H1 (cell line): ENCODE results near the gene CACNA1B.

Experiments
- ATF2 ChIP-seq: IDR thresholded peaks from 2 replicates; pipeline ENCODE4 v1.6.1; 2012; ENCODE audit warnings: low read length, inconsistent platforms
- ATF3 ChIP-seq: IDR thresholded peaks from 2 replicates; pipeline ENCODE4 v1.6.1; 2011; ENCODE audit warnings: low read depth, mild to moderate bottlenecking, low read length; ENCODE audit not compliant: insufficient read depth
- CHD2 ChIP-seq: IDR thresholded peaks from 2 replicates; pipeline ENCODE4 v1.6.1; 2012; ENCODE audit warnings: low read length, improper control_type of control experiment
- CREB1 ChIP-seq: IDR thresholded peaks from 2 replicates; pipeline ENCODE4 v1.6.1; 2012; ENCODE audit warnings: inconsistent platforms
- CTCF ChIP-seq, 3 experiments: IDR thresholded peaks; 1 replicate in 2 of 3; 2 replicates in 1 of 3; pipeline versions ENCODE4 v1.5.1 to v1.6.1; 2011; ENCODE audit warnings: low read length in 3 of 3, mild to moderate bottlenecking in 3 of 3, inconsistent platforms in 2 of 3, low read depth in 1 of 3, moderate library complexity in 1 of 3; ENCODE audit not compliant: insufficient read depth in 1 of 3; ENCODE audit errors: control extremely low read depth in 1 of 3
- EP300 ChIP-seq, 2 experiments: IDR thresholded peaks; 1 replicate in 1 of 2; 2 replicates in 1 of 2; pipeline ENCODE4 v1.6.1; 2011 to 2012; ENCODE audit warnings: low read depth in 2 of 2, low read length in 2 of 2, mild to moderate bottlenecking in 2 of 2, borderline replicate concordance in 1 of 2, inconsistent platforms in 1 of 2, moderate library complexity in 1 of 2
- GABPA ChIP-seq: IDR thresholded peaks from 2 replicates; pipeline ENCODE4 v1.6.1; 2011; ENCODE audit warnings: mild to moderate bottlenecking, low read length, moderate library complexity, borderline replicate concordance; ENCODE audit not compliant: insufficient read depth
- HDAC6 ChIP-seq: IDR thresholded peaks from one replicate; pipeline ENCODE4 v1.7.1; 2012; ENCODE audit warnings: low read depth, mild to moderate bottlenecking, inconsistent platforms, low read length, moderate library complexity
- MAX ChIP-seq: IDR thresholded peaks from 2 replicates; pipeline ENCODE4 v1.6.1; 2012; ENCODE audit warnings: inconsistent platforms
- POLR2A ChIP-seq, 2 experiments: IDR thresholded peaks; 1 replicate in 1 of 2; 2 replicates in 1 of 2; pipeline ENCODE4 v1.6.1; 2011; ENCODE audit warnings: low read depth in 2 of 2, low read length in 2 of 2, mild to moderate bottlenecking in 2 of 2; ENCODE audit errors: control extremely low read depth in 1 of 2
- RAD21 ChIP-seq, 2 experiments: IDR thresholded peaks in 1 of 2; conservative IDR thresholded peaks in 1 of 2; 2 replicates each; pipeline ENCODE4 v1.6.1; 2011; ENCODE audit warnings: low read depth in 2 of 2, low read length in 2 of 2, improper control_type of control experiment in 1 of 2, inconsistent platforms in 1 of 2, mild to moderate bottlenecking in 1 of 2, moderate library complexity in 1 of 2
- SIX5 ChIP-seq: IDR thresholded peaks from 2 replicates; pipeline ENCODE4 v1.6.1; 2011; ENCODE audit warnings: mild to moderate bottlenecking, low read depth, low read length
- TEAD4 ChIP-seq: IDR thresholded peaks from 2 replicates; pipeline ENCODE4 v1.6.1; 2012; ENCODE audit warnings: low read depth, low read length, inconsistent platforms, mixed read lengths
- ZNF274 ChIP-seq: IDR thresholded peaks from 2 replicates; pipeline ENCODE4 v1.7.0; 2012; ENCODE audit warnings: low read length, borderline replicate concordance; ENCODE audit errors: extremely low read depth

GRCh38 chr9:138043061-138043410 lies 165.5 kb downstream of the CACNA1B start:
- TF ChIP-seq CTCF (IDR thresholded peaks at IDR 0.05; ENCODE audit: control extremely low read depth in 1 of 3, insufficient read depth in 1 of 3, low read depth in 1 of 3, low read length in 3 of 3) (no peak), ATF2 (no peak), MAX (no peak), CREB1 (no peak), CHD2 (no peak), RAD21 (IDR thresholded peaks at IDR 0.05 in 1 of 2, conservative IDR thresholded peaks at IDR 0.05 in 1 of 2; ENCODE audit: low read depth in 2 of 2, low read length in 2 of 2) (no peak), SIX5 (no peak), EP300 (IDR thresholded peaks at IDR 0.05; ENCODE audit: borderline replicate concordance in 1 of 2, low read depth in 2 of 2, low read length in 2 of 2) (no peak), HDAC6 (no peak), POLR2A (IDR thresholded peaks at IDR 0.05; ENCODE audit: control extremely low read depth in 1 of 2, low read depth in 2 of 2, low read length in 2 of 2) (no peak), TEAD4 (no peak), ATF3 (no peak), ZNF274 (no peak), GABPA (no peak)
